Measurements from ENCODE around the gene RFX4. TPM values are rescaled to one million over a fixed set of nuclear protein-coding genes. Genes with fewer than 3 reads are reported as not detected.

The RFX4 gene
- total and polyA plus RNA-seq, 3 donors from 2014 or later, result 52.7 to 217 (median 86.4) TPM

GRCh38 chr12:106767954-106768822 lies 185.4 kb downstream of the RFX4 start:
- Histone ChIP-seq H3K4me1 (peaks cover 24% of the 10 kb centered on the region), H3K4me3 (no peak overlapping the region), H3K36me3 (ENCODE audit: low read depth, missing control alignments) (no peaks in the 10 kb centered on the region), H3K9me3 (no peaks in the 10 kb centered on the region), H3K27me3 (no peaks in the 10 kb centered on the region), H3K27ac (no peak overlapping the region)
- 67 to 78% methylated on average over 9 of the region's 9 CpGs for WGBS, 2 donors
- intact Hi-C loops (cut with DNase I; ENCODE audit: low total_unique reads), result no loop called here
- TF ChIP-seq, protein P1, sequence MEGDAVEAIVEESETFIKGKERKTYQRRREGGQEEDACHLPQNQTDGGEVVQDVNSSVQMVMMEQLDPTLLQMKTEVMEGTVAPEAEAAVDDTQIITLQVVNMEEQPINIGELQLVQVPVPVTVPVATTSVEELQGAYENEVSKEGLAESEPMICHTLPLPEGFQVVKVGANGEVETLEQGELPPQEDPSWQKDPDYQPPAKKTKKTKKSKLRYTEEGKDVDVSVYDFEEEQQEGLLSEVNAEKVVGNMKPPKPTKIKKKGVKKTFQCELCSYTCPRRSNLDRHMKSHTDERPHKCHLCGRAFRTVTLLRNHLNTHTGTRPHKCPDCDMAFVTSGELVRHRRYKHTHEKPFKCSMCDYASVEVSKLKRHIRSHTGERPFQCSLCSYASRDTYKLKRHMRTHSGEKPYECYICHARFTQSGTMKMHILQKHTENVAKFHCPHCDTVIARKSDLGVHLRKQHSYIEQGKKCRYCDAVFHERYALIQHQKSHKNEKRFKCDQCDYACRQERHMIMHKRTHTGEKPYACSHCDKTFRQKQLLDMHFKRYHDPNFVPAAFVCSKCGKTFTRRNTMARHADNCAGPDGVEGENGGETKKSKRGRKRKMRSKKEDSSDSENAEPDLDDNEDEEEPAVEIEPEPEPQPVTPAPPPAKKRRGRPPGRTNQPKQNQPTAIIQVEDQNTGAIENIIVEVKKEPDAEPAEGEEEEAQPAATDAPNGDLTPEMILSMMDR (IDR thresholded peaks at IDR 0.05), result no peak
- no peak for TF ChIP-seq POLR2A (IDR thresholded peaks at IDR 0.05)
- no peak for DNase-seq

GRCh38 chr12:106769078-106769477 lies 186.3 kb downstream of the RFX4 start:
- Histone ChIP-seq H3K27ac (no peak overlapping the region), H3K4me3 (no peak overlapping the region), H3K4me1 (peaks cover 24% of the 10 kb centered on the region), H3K36me3 (ENCODE audit: low read depth, missing control alignments) (no peaks in the 10 kb centered on the region), H3K27me3 (no peaks in the 10 kb centered on the region), H3K9me3 (no peaks in the 10 kb centered on the region)
- no peak for DNase-seq
- WGBS, 2 donors, result 84 to 92% methylated on average over 5 of the region's 5 CpGs
- intact Hi-C loops (cut with DNase I; ENCODE audit: low total_unique reads), result no loop called here
- no peak for TF ChIP-seq POLR2A (IDR thresholded peaks at IDR 0.05)
- TF ChIP-seq, protein P1 (IDR thresholded peaks at IDR 0.05), result no peak

DNA sequence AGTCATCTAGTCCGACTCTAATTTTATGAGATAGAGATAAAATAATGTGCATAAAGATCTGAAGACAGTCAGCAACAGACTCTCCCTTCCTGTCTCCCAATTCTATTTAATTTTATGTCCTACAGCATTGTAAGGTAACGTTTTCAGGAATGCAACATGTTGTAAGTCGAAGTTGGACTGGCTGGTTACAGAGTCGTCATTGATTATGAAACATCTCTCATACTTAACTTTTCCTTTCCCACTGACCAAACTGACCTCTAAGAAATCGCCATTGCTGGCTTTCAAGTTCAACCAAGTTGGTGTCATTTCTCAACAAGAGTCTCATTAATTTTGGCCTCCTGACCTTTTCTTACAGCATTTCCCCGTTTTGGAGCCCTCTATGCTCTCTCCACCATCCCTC lies 186.7 kb downstream of the RFX4 start:
- DNase-seq, result no peak

DNA sequence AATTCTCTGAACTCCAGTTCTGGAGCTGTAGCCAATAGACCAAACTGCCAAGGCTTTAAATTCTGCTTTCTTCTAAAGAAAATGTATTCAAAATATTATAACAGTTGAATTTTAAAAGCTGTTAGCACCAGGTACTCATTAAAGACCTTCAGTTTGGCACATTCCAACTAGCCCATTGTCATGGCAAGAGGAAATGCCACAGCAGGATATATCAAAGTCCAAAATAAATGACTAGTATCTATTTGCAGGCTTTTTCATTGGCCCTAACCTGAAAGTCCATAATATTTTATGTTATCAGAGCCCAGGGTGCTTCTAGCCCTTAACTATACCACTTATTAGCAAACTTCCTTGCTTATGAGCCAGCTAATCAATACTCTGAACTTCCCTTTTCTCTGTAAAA lies 188.6 kb downstream of the RFX4 start:
- Histone ChIP-seq H3K9me3 (no peaks in the 10 kb centered on the region), H3K4me3 (no peak overlapping the region), H3K36me3 (ENCODE audit: low read depth, missing control alignments) (no peaks in the 10 kb centered on the region), H3K27me3 (no peaks in the 10 kb centered on the region), H3K4me1 (peaks cover 24% of the 10 kb centered on the region), H3K27ac (peak overlapping the region in 1 of 2 donors; percentile 97)
- no peak for DNase-seq
- TF ChIP-seq, protein P1 (IDR thresholded peaks at IDR 0.05), result no peak
- TF ChIP-seq POLR2A (IDR thresholded peaks at IDR 0.05), result no peak
- intact Hi-C loops (cut with DNase I; ENCODE audit: low total_unique reads), result no loop called here

More for the DNA sequence above, 186.7 kb downstream of the RFX4 start:
- H3K27ac ChIP-seq, result no peak overlapping the region
- intact Hi-C loops (cut with DNase I; ENCODE audit: low total_unique reads), result no loop called here
- WGBS, 2 donors, result 74 to 79% methylated on average over 6 of the region's 6 CpGs
- H3K27me3 ChIP-seq, result no peaks in the 10 kb centered on the region
- no peaks in the 10 kb centered on the region for H3K36me3 ChIP-seq (ENCODE audit: low read depth, missing control alignments)
- H3K4me1 ChIP-seq, result peaks cover 24% of the 10 kb centered on the region
- no peaks in the 10 kb centered on the region for H3K9me3 ChIP-seq
- H3K4me3 ChIP-seq, result no peak overlapping the region
- TF ChIP-seq POLR2A (IDR thresholded peaks at IDR 0.05), result no peak
- TF ChIP-seq, protein P1 (IDR thresholded peaks at IDR 0.05), result no peak

Data from testis (tissue), 3 donors.